Stimulated activated CD4-positive, alpha-beta T cell treated with anti-CD3 and anti-CD28 coated beads, Interleukin-1b, Interleukin-23, amount 100 ng/mL, for 24 hours (primary cell): ENCODE measurements around the gene SOX12.
"Not testable (repeated sequence)": the region's sequence is repeated elsewhere in the genome, so short reads cannot be mapped to it uniquely, and the experiment has no call there.

Experiments
- DNase-seq, 4 experiments: peaks; one replicate each; pipeline ENCODE4 v3.0.0-alpha.2; 2020; ENCODE audit warnings: low read depth in 4 of 4, low spot score in 1 of 4

Gene SOX12

GRCh38 chr20:328975-329695 is 3.8 kb downstream of the SOX12 start:
- no peak for DNase-seq

- DNase-seq: no peak
Observed at GRCh38 chr20:329851-330232, 4.5 kb downstream of the SOX12 start.

DNA sequence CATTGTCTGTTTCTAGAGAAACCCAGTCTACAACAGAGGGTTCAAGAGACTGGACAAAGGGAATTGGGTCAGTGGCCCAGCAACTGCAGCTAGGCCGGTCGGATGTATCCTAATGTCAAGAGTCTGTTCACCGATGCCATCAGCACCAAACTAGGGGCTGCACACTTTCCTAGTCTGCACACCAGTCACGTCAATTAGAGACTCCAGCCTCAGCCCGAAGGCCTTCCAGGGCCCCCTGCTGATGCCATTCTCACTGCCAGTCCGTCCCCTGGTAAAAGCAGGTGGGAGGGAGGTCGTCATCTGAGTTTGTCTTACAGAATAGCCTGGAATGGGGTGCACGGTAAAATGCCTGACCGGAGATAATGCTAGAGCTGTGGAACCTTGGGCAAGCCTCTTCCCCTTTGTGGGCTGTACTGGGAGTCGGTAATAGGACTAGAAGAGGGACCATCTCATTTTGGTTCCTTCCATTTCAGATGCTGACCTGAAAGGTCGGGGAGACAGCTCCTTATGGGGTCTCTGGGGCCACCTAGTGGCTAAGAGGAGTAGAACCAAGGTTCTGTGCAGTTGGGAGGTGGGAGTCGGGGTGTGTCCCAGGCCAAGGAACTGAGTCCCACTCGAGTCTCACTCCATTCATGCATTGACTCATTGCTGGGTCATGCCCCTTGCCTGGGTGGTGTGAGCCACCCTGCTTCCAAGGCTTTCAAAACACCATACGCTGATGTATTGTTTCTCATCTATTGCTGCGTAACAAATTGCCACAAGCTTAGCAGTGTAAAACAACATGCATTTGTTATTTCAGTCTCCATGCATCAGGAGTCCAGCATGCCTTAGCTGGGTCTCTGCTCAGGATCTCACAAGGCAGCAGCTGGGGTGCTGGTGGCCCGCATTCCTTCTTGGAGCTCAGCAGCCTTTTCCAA is 5.1 kb downstream of the SOX12 start:
- DNase-seq: no peak

- DNase-seq: no peak
Observed at GRCh38 chr20:334578-334977, 9.2 kb downstream of the SOX12 start.

- not testable (repeated sequence) for DNase-seq
Observed at GRCh38 chr20:336040-336439, 10.7 kb downstream of the SOX12 start.

DNA sequence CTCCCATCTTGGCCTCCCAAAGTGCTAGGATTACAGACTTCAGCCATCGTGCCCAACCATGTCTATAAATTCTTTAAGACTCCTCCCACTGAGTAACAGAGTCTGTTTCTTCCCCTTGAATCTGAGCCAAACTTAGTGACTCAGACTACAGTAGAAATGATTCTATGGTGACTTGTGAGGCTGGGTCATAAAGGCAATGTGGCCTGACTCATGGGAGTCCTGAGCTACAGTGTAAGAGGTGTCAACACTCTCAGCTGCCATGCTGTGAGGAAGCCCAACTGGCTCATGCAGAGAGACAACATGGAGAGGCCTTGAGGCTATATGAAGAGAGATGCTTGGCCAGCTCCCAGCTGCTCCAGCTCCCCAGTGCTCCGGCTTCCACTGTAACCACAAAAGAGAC is 16.3 kb downstream of the SOX12 start:
- DNase-seq: no peak

- no peak for DNase-seq
Observed at GRCh38 chr20:343107-343506, 17.8 kb downstream of the SOX12 start.

- no peak for DNase-seq
Observed at GRCh38 chr20:346033-346639, 20.8 kb downstream of the SOX12 start.

- no peak for DNase-seq
Observed at GRCh38 chr20:346640-347316, 21.4 kb downstream of the SOX12 start, which contains the start of gene NRSN2. Gene NRSN2, plus strand, starts transcription at chr20:347111. Its CDS starts 2,533 bp downstream, at chr20:349644.

DNA sequence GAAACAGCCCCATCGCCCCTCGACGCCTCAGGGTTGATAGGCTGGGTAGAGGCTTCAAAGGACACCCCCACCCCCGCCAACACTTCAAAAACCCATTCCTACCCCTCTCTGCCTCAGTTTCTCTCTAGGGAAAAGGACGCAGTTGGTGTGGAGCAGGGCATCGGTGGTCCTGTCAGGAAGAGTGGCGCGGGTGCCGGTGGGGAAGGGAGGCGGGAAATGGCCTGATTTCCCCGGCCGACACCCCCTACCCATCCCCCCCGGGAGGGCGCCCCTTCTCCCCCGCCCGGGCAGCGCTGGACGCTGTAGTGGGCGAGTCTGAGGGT is 21.9 kb downstream of the SOX12 start:
- no peak for DNase-seq

DNA sequence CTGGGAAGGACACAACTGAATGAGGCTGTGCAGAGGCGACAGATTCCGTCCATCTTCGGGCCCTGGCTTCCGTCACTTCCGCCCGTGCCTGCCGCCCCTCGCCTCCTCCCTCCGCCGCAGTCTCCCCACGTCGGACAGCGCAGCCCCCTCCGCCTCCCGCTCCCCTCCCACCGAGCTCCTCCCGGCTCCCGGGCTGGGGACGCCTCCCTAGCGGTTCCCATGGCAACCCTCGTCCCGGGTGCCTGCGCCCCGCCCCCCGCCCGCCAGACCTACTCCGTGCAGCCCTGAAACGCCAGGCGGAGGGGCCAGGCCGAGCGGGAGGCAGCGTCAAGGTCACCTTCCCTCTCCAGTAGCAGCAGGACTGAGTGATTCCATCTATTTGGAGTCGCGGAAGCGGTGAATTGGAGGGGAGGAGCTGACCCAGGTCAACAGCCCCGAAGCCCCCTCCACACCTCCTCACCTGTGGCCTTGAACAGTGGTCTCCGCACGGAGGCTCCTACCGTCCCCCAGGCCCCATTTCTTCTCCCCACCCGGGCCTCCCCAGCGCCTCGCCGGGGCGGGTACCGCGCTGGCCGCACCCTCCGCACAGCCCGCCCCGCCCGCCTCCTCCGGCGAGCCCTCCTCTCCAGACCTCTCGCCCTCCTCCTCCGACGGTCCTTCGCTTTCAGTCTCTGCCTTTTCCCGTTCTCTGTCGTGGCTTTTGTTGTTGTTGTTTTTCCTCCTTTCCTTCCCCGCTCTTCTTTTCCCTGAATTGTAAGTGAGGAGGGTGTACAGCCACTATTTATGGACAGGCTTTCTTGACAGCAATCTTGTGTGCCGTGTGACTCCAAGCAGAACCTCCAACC is 22.5 kb downstream of the SOX12 start:
- peak in 2 of 4 experiments; percentile 34 to 68 for DNase-seq

DNA sequence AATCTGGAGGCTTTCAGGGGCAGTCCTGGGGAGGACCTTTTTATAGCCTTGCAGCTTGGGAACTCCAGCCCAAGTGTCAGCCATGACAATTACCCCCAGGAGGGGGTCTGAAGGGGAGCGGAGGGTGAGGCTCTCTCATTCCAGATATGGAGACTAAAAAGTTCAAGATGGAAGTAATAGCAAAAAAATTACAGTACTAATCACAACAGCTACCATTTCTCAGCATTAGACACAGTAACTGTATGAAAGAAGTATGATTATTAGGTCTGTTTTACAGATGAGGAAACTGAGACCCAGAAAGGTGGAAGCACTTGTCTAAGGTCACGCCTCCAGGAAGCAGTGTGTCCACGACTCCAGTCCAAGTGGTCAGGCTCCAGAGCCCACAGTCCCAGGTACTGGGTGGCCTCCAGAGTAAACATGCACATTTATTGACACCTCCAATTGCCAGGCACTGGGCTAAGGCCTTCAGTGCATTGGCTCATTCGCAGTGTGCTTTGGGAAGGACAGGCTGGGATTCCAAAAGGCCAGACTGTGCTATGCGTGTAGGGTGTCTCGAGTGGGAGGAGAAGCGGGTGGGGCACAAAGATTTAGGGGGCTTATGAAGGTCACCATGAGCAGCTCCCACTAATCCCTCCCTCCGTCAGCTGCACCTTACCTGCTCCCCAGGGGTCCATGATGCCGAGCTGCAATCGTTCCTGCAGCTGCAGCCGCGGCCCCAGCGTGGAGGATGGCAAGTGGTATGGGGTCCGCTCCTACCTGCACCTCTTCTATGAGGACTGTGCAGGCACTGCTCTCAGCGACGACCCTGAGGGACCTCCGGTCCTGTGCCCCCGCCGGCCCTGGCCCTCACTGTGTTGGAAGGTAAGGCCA is 23.9 kb downstream of the SOX12 start:
- no peak for DNase-seq

DNA sequence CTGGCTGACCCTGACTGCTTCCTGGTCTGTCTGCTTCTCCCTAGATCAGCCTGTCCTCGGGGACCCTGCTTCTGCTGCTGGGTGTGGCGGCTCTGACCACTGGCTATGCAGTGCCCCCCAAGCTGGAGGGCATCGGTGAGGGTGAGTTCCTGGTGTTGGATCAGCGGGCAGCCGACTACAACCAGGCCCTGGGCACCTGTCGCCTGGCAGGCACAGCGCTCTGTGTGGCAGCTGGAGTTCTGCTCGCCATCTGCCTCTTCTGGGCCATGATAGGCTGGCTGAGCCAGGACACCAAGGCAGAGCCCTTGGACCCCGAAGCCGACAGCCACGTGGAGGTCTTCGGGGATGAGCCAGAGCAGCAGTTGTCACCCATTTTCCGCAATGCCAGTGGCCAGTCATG is 27.8 kb downstream of the SOX12 start:
- no peak for DNase-seq

DNA sequence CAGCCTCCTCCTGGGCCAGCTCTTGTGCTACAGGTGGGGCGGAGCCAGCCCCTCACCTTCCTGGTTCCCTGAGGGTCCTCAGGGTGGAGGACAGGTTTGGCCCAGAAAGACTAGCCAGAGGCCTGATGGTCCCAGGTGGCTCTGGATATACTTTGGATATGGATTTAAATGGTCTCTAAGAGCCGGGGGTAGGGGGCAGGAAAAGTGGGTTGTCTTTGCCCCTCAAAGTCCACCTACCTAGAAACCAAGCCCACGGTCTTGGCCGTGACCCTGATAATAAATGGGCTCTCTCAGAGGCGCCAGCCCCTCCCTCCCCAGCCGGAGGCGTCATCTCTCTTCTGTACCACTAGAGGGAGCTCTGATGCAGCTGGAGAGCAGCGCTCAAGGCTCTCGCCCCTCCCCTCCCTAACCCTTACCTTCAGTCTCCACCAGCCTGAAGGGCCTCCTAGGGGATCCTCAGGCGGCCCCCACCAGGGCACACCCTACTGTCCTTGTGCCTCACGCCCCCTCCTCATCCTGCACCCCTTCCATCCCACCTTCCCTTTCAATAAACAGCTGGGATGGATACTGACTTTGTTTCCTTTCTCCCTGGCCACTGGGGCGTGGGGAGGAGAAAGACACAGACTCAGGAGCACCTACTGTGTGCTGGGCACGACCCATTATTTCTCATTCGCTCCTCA is 29.1 kb downstream of the SOX12 start:
- DNase-seq: peak; percentile 46 to 68 (median 62)

GRCh38 chr20:356154-356553 is 30.8 kb downstream of the SOX12 start:
- DNase-seq: not testable (repeated sequence)

GRCh38 chr20:356745-357144 is 31.4 kb downstream of the SOX12 start:
- no peak for DNase-seq

DNA sequence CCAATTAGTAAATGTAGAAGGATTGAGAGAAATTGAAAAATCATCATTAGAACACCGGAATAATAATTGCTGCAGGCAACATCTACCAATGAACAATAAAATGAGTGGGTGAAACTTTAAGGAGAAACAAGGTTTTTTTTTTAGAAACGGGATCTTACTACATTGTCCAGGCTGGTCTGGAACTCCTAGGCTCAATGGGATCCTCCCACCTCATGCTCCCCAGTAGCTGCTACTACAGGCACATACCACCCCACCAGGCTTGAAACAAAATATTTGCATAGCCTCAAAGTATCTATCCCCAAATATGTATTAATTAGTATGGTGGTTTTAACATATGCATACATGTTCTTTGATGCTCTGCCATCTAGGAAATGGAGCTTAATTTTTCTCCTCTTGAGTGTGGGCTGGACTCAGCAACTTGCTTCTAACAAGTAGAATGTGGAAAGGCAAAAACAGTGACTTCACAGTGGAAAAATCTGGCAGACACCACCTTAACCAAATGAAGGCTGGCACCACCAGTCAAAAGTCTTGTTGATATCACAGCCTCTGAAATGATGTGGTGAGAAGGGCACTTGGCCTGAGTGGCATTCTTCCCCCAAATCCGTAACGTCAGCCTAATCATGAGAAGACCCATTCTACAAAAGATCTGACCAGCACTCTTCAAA is 33.7 kb downstream of the SOX12 start:
- no peak for DNase-seq

GRCh38 chr20:361561-361960 is 36.2 kb downstream of the SOX12 start:
- no peak for DNase-seq
